ENCODE data around the gene AXIN1. TPM values are rescaled to one million over a fixed set of nuclear protein-coding genes. Genes with fewer than 3 reads are reported as not detected.

Gene AXIN1
- total and polyA plus RNA-seq, 2 of the 8 experiments (the other 6 are each of a cell fraction or from before 2014, with no cell fraction given): 12.5 to 41.9 TPM

- ChIA-PET CTCF (ENCODE audit: partially characterized antibody) (interaction anchor here (0.6 to 4.9 kb wide), 4 partner anchors 91 to 131 kb away, joined by 3 to 31 read pairs (median 5); no protein-coding TSS in a partner anchor), POLR2A (ENCODE audit: partially characterized antibody) (interaction anchor here (3.2 to 7.3 kb wide), 2 partner anchors 8 to 10 kb away, joined by 11 to 67 read pairs; partner anchors contain the start of gene NME4)
- no peak overlapping the region for H3K9ac ChIP-seq (replicated peaks in 1 of 4; ENCODE audit: extremely low read depth in 1 of 4, low read depth in 3 of 4, low read length in 3 of 4)
- no peaks in the 10 kb centered on the region for H3K23me2 ChIP-seq (ENCODE audit: low read depth, low read length)
- FAIRE-seq: no peak
- H3K4me2 ChIP-seq (ENCODE audit: insufficient read depth in 1 of 2, low read depth in 2 of 2, low read length in 2 of 2): no peak overlapping the region
- H3K4me1 ChIP-seq (replicated peaks in 1 of 4; ENCODE audit: control insufficient read depth in 3 of 4, insufficient read depth in 4 of 4, low read length in 3 of 4): peaks cover 0 to under 1% (median under 1%) of the 10 kb centered on the region in 4 experiments; a peak in 3 of 7 replicates
- no peak overlapping the region for H4K5ac ChIP-seq (ENCODE audit: insufficient read length, low read depth, low read length)
- H3K27ac ChIP-seq (ENCODE audit: low read depth, low read length): no peak overlapping the region
- H2BK12ac ChIP-seq (ENCODE audit: low read depth, low read length): no peak overlapping the region
- H4K91ac ChIP-seq (replicated peaks; ENCODE audit: insufficient read length, low read length): no peak overlapping the region
- H3K14ac ChIP-seq (ENCODE audit: insufficient read length): no peak overlapping the region
- H2AFZ ChIP-seq (ENCODE audit: low read length): no peak overlapping the region
- no peak overlapping the region for H3K4ac ChIP-seq (replicated peaks; ENCODE audit: insufficient read length, low read depth, low read length)
- no peak overlapping the region for H3K18ac ChIP-seq (ENCODE audit: extremely low read depth, low read length)
- no peak overlapping the region for H2BK15ac ChIP-seq (ENCODE audit: low read length)
- H3K56ac ChIP-seq (replicated peaks; ENCODE audit: insufficient read length, low read depth, low read length): no peak overlapping the region
- peaks cover 0 to 5% of the 10 kb centered on the region in 2 experiments; a peak in 2 of 4 replicates for H3K9me3 ChIP-seq (ENCODE audit: insufficient read depth in 2 of 2, low read depth in 1 of 2, low read length in 1 of 2)
- no peak overlapping the region for H4K8ac ChIP-seq (ENCODE audit: extremely low read depth, insufficient read depth, low read length)
- H3K23ac ChIP-seq (ENCODE audit: insufficient read length): no peak overlapping the region
- no peak overlapping the region for H2AK5ac ChIP-seq (ENCODE audit: low read depth, low read length)
- no peaks in the 10 kb centered on the region for H3K79me1 ChIP-seq (ENCODE audit: low read depth, low read length)
- H3K79me2 ChIP-seq (ENCODE audit: control insufficient read depth in 1 of 2, insufficient read depth in 2 of 2, low read length in 2 of 2): no peaks in the 10 kb centered on the region
- no peak overlapping the region for H2BK20ac ChIP-seq (ENCODE audit: low read length)
- WGBS, 2 experiments (ENCODE audit: extremely low coverage in 1 of 2, insufficient coverage in 1 of 2, insufficient read length in 1 of 2, insufficient replicate concordance in 2 of 2, low coverage in 1 of 2, low lambda C conversion rate in 2 of 2, missing lambda C conversion rate in 1 of 2): 84% methylated on average over 10 of the region's 10 CpGs; no CpG with 5 or more reads in 1 of the 2 experiments
- no peaks in the 10 kb centered on the region for H4K20me1 ChIP-seq (replicated peaks in 1 of 2; ENCODE audit: control insufficient read depth in 1 of 2, insufficient read depth in 2 of 2, low read length in 2 of 2)
- DNase-seq (ENCODE audit: low read depth in 1 of 2, low spot score in 2 of 2): no peak
- no peaks in the 10 kb centered on the region for H3K27me3 ChIP-seq (replicated peaks in 1 of 4; ENCODE audit: control insufficient read depth in 3 of 4, extremely low read depth in 1 of 4, insufficient read depth in 3 of 4, low read length in 3 of 4)
- no peaks in the 10 kb centered on the region for H3K36me3 ChIP-seq (ENCODE audit: control insufficient read depth in 2 of 4, insufficient read depth in 4 of 4, low read length in 3 of 4)
- H2BK5ac ChIP-seq (ENCODE audit: low read depth, low read length): no peak overlapping the region
- no peak overlapping the region for H2BK120ac ChIP-seq (replicated peaks; ENCODE audit: low read depth, low read length)
- no peak overlapping the region for H3K4me3 ChIP-seq (ENCODE audit: extremely low read depth in 1 of 4, insufficient read depth in 2 of 4, low read depth in 3 of 4, low read length in 4 of 4)
- no peak for TF ChIP-seq TEAD4 (IDR thresholded peaks at IDR 0.05; ENCODE audit: low read depth, low read length)
- no peak for TF ChIP-seq KDM4A (IDR thresholded peaks at IDR 0.05; ENCODE audit: low read depth, low read length, severe bottlenecking)
- TF ChIP-seq CHD2 (IDR thresholded peaks at IDR 0.05; ENCODE audit: low read length): no peak
Measured at GRCh38 chr16:389352-389751, 36.8 kb upstream of the AXIN1 start.
